ENCODE results near the gene DGCR8.
"Not testable (repeated sequence)": the region's sequence is repeated elsewhere in the genome, so short reads cannot be mapped to it uniquely, and the experiment has no call there.

DGCR8 gene

DNA sequence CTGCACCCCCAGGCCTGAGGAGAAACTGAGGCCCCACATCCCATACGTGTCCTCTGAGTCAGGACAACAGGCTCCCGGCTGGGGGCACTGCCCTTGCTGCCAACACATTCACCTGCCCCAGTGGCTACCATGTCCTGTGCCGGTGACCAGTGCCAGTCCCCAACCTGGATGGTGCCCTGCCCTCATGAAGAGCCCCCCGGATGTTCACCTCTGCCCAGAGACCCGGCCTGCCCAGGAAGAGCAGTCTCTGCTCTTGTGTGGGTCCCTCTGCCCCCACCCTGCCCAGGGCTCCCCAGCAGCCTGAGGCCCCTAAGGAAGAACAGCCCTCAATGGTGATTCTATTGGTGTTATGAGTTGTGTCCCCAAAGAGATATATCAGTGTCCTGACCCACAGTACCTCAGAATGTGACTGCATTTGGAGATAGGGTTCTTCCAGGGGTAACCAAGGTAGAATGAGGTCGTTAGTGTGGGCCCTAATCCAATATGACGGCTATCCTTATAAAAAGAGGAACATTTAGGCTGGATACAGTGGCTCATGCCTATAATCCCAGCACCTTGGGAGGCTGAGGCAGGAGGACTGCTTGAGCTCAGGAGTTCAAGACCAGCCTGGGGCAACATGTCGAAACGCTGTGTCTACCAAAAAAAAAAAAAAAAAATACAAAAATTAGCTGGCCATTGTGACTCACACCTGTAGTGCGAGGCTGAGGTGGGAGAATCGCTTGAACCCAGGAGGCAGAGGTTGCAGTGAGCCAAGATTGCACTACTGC, 13.2 kb upstream of the DGCR8 start:
- DNase-seq: no peak

DNA sequence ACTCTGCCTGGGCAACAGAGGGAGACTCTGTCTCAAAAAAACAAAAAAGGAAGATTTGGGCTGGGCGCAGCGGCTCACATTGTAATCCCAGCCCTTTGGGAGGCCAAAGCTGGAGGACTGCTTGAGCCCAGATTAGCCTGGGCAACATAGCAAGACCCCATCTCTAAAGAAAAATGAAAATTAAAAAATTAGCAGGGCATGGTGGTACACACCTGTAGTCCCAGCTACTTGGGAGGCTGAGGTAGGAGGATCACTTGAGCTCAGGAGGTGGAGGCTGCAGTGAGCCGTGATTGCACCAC, 12.7 kb upstream of the DGCR8 start:
- not testable (repeated sequence) for DNase-seq

DNA sequence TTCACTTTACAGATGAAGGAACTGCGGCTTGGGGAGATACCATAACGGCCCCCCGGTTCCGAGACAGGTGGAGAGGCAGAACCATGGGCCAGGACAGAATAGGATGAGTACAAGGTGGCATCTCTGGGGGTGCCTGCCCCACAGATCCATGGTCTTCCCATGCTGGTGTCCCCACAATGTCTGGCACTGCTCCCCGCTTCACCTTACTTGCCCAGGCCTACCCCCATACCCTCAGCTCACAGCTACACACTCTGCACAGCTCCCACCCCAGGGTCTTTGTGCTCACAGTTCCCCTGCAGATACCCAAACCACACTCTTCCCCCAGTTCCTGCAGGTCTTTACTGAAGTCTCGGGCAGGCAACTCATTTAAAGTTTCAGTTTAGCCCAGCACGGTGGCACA, 11.4 kb upstream of the DGCR8 start:
- no peak for DNase-seq

DNA sequence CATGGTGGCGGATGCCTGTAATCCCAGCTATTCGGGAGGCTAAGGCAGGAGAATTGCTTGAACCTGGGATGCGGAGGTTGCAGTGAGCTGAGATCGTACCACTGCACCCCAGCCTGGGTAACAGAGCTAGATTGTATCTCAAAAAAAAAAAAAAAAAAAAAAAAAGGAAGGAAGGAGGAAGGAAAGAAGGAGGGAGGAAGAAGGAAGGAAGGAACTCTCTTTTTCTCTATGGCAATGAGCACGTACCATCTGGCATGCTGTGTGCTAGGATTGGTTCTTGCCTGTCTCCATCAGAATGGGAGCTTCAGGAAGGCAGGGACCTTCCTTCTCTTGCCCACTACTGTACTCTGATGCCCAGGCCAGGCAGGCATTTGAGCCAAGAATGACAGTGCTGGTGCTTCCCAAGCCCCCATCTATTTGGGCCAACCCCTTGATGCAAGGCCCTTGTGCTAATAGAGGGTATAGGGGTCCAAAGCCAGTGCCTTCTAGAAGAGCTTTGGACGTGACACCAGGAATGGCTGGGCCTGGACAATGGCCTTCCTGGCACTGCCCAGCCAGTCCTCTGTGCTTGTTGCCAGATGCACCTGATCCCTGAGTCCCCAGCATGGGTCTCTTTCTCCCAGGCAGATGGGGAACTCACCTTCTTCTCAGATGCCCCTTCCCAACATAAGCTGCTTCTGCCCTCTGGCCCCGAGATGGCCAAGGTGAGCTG, 10.6 kb upstream of the DGCR8 start:
- DNase-seq: no peak

GRCh38 chr22:20071524-20071972, 8.5 kb upstream of the DGCR8 start:
- DNase-seq: no peak

DNA sequence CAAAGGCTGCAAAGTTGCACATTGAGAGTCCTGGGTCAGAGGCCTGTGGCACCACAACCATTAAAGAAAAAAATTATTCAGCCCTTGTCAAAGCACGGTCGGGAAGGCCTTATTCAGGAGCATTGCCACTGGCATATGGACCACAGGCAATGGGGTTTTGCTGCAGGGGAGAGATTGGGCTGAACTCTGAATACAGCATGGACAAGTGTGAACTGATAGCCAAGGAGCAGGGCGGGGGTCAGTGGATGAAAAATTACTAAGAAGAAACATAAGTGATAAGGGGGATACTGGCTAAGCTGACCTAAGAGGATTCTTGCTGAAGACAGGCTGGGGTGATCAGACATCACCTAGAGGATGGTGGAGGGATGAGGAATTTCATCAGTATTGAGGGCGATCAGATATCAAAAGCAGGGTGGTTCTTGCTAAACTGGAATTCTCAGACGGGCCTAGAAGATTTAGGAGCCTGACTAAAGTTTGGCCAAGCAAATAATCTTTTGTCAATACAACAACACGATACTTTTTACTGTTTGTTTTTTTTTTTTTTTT, 3.3 kb upstream of the DGCR8 start:
- DNase-seq: no peak

GRCh38 chr22:20080445-20080775, 369 bp downstream of the DGCR8 start:
- peak; percentile 65 to 91 (median 85) for DNase-seq

DNA sequence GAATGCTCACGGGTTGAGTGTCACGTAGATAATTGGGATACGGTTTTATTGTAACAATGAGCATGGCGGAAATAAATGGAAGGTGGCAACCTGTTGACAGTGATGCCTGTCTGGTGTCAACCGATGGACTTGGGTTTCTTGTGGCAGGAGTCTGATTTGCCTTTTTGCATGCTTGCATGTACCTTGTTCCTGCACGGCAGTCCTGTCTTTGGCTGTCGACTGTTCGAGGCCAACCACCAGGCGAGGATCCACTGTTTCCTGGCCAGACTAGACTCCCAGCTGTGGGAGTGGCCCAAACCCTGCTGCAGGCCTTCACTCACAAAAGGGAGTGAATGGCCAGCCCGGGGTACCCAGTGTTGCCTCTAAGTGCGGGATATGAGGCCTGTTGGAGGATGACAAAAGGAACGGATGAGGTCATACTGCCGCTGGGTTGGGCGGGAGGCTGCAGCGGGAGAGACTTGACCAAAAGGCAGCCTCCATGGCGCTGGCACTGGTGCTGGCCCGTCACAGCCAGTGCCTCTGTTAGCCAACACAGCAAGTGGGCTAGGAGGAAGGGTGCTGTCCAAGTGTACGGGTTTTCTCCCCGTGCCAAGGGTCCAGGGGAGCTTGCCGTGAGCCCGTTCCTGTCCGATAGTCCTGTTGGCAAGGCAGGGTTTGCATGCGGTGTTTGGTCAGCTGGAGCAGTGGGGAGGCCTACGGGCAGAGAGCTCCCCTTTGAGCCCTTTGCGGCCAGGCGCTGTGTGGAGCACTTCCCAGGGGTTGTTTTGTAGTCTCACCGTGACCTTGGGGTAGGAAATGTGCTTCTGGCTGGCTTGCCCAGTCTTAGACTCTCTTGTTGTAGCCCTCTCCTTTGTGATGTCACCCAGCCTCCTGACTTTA, 974 bp downstream of the DGCR8 start:
- peak; percentile 30 to 41 (median 35) for DNase-seq

DNA sequence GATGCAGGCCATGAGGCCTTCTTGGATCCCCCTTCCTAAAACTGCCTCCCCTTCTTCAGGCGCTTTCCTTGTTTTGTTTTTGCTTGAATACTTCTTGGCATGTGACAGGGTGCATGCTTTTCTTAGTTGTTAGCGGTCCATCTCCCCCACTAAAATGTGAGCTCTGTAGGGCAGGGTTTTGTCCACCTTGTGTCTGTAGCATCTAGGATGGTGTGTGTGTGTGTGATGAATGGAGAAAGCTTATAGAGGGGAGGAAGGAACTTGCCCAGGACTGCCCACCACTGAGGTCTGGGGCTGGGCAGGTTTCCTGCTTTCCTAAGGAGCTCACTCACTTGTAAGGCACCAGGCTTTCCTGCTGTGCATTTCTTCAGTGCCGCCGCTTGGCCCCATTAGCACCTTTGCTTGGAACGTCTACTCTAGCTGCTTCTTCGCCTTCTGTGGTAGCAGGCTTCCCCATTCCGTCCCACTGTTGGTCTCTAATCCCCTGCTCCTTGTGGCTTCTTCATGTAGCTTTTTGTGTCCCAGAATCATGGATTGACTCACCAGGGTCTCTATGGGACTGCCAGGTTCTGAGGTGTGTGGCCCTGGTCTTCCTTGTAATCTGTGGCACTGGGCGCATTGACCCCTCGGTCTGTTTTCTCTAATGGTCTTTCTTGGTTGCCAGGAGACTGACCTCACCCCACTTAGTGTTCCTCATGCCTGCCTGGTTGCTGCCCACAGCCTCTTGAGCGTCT, 3.3 kb downstream of the DGCR8 start:
- no peak for DNase-seq

DNA sequence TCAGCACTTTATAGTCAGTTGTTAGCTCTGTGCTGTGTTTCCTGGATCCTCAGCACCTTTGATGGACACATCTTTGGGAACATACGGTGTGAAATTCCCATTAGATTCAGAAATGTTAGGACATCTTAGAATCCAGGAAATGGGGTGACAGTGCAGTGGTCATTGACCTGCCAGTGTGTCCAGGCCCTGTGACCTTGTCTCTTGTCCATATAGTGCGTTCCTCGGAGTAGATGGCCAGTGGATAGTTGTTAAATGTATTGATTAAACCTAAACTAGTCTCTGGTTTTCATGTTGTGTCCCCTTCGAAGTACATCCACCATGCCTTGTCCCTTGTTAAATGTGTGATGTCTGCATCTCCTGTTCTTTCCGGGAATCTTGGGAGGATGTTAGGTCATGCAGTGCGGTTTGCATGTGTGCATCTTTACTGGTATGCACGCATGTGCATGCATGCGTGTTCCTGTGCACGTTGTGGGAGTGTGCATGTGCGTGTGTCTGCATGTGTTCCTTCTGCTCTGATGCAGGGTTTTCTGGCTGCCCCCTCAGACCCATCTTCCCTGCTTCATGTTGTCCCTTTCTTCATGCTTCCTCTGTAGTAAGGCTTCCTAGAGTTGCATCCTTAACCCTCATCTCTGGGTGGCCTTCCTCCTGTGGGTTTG, 4.0 kb downstream of the DGCR8 start:
- no peak for DNase-seq

GRCh38 chr22:20084547-20085413, 4.7 kb downstream of the DGCR8 start:
- peak in 2 of 3 donors; percentile 12 to 14 for DNase-seq

- no peak for DNase-seq
These were observed 5.6 kb downstream of the DGCR8 start for GRCh38 chr22:20085651-20086050.

DNA sequence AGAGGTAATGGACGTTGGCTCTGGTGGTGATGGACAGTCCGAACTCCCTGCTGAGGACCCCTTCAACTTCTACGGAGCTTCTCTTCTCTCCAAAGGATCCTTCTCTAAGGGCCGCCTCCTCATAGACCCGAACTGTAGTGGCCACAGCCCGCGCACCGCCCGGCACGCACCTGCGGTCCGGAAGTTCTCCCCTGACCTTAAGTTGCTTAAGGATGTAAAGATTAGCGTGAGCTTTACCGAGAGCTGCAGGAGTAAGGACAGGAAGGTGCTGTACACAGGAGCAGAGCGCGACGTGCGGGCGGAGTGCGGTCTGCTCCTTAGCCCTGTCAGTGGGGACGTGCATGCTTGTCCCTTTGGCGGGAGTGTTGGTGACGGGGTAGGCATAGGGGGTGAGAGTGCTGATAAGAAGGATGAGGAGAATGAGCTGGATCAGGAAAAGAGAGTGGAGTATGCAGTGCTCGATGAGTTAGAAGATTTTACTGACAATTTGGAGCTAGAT, 6.1 kb downstream of the DGCR8 start:
- no peak for DNase-seq

DNA sequence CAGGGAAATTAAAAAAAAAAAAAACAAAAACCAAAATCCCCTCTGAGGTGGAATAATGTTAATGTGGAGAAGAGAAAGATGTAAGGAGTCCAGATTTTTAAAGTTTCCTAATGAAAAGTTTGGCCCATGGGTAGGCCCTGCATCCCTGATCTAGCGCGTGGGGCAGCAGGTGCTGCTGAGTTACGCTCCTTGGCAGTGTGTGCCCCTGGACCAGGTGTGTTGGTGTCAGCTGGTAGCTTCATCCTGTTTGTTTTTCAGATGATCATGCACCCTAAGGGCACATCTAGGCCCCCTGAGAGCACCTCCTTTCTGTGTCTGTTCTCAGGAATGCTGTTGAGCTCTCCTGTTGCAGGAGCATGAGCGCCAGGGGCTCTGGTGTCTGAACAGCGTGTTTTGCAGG, 6.7 kb downstream of the DGCR8 start:
- DNase-seq: no peak

DNA sequence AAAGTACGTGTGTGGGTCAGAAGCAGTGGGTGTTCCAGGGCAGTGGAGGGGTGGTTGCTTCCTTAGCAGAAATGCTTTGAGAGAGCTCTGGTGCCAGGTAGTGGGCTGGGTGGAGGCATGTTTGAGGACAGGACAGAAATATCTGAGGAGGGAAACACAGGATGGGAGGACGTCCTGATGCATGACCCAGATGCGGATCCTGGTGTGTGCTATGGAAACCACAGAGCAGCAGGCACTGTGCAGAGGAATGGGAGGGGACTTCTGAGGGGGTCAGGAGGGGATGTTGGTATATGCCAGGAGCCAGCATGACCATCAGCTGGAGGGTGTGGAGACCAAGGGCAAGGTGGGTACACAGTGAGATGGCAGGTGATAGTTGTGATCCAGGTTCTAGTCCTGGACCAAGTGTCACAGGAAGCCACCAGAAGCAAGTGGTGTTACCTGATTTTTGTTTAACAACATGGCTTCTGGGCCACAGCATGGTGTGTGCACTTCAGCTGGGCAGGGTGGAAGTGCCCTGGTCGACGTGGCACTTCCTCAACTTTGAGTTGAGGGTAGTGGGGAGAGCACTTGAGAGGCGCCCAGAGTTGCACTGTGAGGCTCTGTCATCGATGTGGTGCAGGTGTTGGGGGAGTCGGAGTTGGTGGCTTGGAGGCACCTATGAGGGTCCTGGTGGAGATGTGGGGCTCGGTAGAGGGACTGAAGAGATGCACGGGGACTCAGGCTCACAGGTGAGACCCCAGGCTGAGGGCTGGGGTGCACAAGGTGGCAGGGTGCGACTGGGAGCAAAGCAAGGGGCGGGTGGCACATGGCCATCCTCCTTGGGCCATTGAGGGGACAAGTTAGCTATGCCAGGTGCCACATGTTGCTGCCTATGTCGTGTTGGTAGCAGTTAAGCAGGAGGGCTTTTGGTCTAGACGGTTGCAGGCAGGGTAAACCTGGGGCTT, 7.5 kb downstream of the DGCR8 start:
- no peak for DNase-seq

DNA sequence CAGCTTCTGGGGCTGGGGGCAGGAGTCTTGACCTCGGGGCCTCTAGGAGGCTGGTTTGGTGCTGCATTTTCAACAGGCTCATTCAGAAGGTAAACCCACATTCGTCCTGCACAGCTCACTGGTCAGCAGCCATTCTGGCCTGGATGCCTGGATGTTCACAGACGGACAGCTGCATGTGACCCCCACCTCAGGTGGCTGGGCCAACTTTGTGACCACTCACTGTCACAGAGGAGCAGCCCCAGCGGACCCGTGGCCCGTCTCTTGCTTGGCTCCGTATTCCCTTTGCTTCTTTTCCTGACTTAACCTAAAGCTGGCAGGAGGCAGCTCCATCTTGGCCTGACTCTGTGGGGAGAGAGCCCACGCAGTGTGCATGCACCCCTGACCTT, 8.2 kb downstream of the DGCR8 start:
- DNase-seq: no peak

DNA sequence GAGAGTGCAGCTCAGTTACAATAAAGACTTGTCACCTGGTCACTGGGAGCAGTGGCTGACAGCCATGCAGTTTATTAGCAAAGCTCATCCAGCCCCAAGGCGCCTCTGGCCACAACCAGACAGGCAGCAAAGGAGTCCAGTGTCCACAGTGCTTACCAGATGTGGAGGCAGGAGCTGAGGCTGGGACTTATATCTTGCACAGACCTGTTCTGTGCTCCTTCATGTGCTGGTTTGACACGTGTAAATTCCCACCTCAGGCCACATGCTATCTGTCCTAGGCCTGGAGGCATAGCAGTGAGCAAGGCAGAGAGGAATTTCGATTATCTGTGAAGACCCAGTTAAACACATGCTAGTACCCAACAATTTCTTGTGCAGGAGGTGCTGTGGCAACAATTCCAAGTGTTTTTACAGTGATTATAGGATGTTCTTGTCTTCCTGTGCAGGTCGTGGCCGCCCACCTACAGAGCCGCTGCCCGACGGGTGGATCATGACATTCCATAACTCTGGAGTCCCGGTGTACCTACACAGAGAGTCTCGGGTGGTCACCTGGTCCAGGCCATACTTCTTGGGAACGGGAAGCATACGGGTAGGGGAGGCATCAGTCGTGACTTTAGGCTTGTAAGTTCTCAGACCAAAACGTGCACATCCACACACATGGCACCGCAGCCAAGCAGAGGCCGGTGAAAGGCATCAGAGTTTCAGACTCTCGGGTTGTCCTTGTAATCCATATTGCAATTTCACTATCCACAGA, 9.4 kb downstream of the DGCR8 start:
- DNase-seq: no peak

DNA sequence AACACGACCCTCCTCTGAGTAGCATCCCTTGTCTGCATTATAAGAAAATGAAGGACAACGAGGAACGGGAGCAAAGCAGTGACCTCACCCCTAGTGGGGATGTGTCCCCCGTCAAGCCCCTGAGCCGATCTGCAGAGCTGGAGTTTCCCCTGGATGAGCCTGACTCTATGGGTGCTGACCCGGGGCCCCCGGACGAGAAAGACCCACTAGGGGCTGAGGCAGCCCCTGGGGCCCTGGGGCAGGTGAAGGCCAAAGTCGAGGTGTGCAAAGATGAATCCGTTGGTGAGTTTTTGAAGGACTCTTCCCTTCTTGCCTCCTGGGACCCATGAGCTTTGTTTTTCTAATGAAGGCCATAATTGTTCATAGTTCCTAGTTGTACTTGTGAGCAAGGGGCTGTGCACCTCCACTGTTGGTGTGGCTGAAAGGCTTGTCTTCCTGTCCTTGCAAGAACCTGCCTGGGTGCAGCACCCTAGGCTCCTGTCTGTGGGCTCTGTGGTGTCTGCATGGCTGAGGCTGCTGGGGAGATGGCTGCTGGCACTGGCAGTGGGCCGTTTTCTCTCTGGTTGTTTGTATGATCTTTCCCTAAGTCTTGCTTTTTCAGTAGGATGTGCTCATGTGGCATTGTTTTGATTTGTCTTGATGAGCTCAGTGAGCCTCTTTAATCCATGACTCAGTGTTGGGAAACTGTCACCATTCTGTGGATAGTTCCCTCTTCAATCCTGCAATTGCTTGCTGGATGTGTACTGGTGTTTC, 10.1 kb downstream of the DGCR8 start:
- DNase-seq: peak; percentile 22 to 43 (median 34)

All from suppressor macrophage treated with lipopolysaccharide for 1 hour (primary cell).